Peyer's patch (tissue), 4 donors: ENCODE results near the gene PLEKHM3. TPM values are rescaled to one million over a fixed set of nuclear protein-coding genes. Genes with fewer than 3 reads are reported as not detected.
"Not testable (repeated sequence)": the region's sequence is repeated elsewhere in the genome, so short reads cannot be mapped to it uniquely, and the experiment has no call there.

Source experiments
- DNase-seq, 3 donors: peaks; one replicate each; pipeline ENCODE4 v3.0.0-alpha.2; 2017 to 2019
- H3K27ac ChIP-seq, 4 donors: fragments of 200-600 bp; sonication (generic); one replicate each; pipeline ENCODE4 v1.5.1; 2016 to 2019
- H3K27me3 ChIP-seq, 2 donors: fragments of 200-600 bp; sonication (generic); one replicate each; pipeline ENCODE4 v1.5.1; 2019
- H3K36me3 ChIP-seq, 3 donors: fragments of 200-600 bp; sonication (generic); one replicate each; pipeline ENCODE4 v1.5.1; 2016 to 2019
- H3K4me1 ChIP-seq, 4 donors: fragments of 200-600 bp; sonication (generic); one replicate each; pipeline ENCODE4 v1.5.1; 2016 to 2019
- H3K4me3 ChIP-seq, 4 donors: fragments of 200-600 bp; sonication (generic); 1 replicate in 3 of 4; 2 replicates in 1 of 4; pipeline ENCODE4 v1.5.1; 2016 to 2019; ENCODE audit warnings: mild to moderate bottlenecking in 1 of 4
- H3K9me3 ChIP-seq, 4 donors: fragments of 200-600 bp; sonication (generic); one replicate each; pipeline ENCODE4 v1.5.1; 2016 to 2019; ENCODE audit warnings: mild to moderate bottlenecking in 1 of 4
- CTCF ChIP-seq, 6 experiments: fragments of 450-650 bp in 4 of 6; fragments of 200-600 bp in 2 of 6; sonication (generic) in 1 of 6; IDR thresholded peaks; one replicate each; pipeline ENCODE4 v1.5.1; 2017 to 2019; ENCODE audit warnings: antibody characterized with exemption in 6 of 6, mild to moderate bottlenecking in 3 of 6, moderate library complexity in 1 of 6
- POLR2A ChIP-seq, 2 donors: fragments of 450-650 bp; IDR thresholded peaks; one replicate each; pipeline ENCODE4 v1.5.1; 2017; ENCODE audit warnings: antibody characterized with exemption in 2 of 2, mild to moderate bottlenecking in 2 of 2, moderate library complexity in 2 of 2
- total RNA-seq, 4 donors: library from RNA; depleted of rRNA; stranded (reverse); fragments of >200 nt; gene quantifications; one replicate each; pipeline ENCODE4 v1.1.0, GENCODE V29; 2016

Gene PLEKHM3
- total RNA-seq, 4 donors from 2014 or later, result 14.4 to 45.4 (median 22.7) TPM

GRCh38 chr2:207911856-207912255, 113.5 kb downstream of the PLEKHM3 start:
- no peaks in the 10 kb centered on the region for H3K9me3 ChIP-seq
- H3K27me3 ChIP-seq, result no peaks in the 10 kb centered on the region
- TF ChIP-seq POLR2A (IDR thresholded peaks at IDR 0.05) (no peak), CTCF (IDR thresholded peaks at IDR 0.05) (no peak)
- no peak for DNase-seq
- no peak overlapping the region for H3K27ac ChIP-seq
- H3K4me3 ChIP-seq, result no peak overlapping the region
- no peaks in the 10 kb centered on the region for H3K4me1 ChIP-seq
- no peaks in the 10 kb centered on the region for H3K36me3 ChIP-seq

- Histone ChIP-seq H3K27me3 (no peaks in the 10 kb centered on the region), H3K4me3 (no peak overlapping the region), H3K4me1 (no peaks in the 10 kb centered on the region), H3K36me3 (no peaks in the 10 kb centered on the region), H3K27ac (no peak overlapping the region), H3K9me3 (no peaks in the 10 kb centered on the region)
- no peak for TF ChIP-seq POLR2A (IDR thresholded peaks at IDR 0.05)
- no peak for TF ChIP-seq CTCF (IDR thresholded peaks at IDR 0.05)
- no peak for DNase-seq
Measured at GRCh38 chr2:207911215-207911614, 114.1 kb downstream of the PLEKHM3 start.

- H3K4me3 ChIP-seq, H3K4me1 ChIP-seq, DNase-seq, H3K27me3 ChIP-seq, H3K9me3 ChIP-seq, H3K27ac ChIP-seq, H3K36me3 ChIP-seq: not testable (repeated sequence)
Measured at GRCh38 chr2:207906495-207906894, 118.8 kb downstream of the PLEKHM3 start.

DNA sequence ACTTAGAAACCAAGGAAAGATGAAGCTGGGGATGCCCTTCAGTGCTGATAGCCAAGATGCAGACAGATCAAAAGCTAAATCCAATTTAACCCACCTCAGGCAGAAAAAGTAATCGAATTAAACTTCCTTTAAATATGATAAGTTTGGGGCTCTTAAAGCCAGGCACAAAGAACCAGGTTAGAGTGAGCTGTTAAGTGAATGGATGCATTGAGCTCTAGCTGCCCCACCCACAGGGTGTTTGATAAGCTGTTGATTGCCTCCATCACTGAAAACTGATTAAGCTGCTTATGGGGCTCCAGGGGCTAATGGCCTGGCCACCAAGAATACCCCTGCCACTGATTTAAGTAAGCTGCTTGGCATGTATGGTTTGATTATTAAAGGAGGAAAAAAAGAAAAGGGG, 119.8 kb downstream of the PLEKHM3 start:
- H3K27ac ChIP-seq, result no peak overlapping the region
- no peak overlapping the region for H3K4me3 ChIP-seq
- no peaks in the 10 kb centered on the region for H3K4me1 ChIP-seq
- no peaks in the 10 kb centered on the region for H3K9me3 ChIP-seq
- no peak for TF ChIP-seq CTCF (IDR thresholded peaks at IDR 0.05)
- TF ChIP-seq POLR2A (IDR thresholded peaks at IDR 0.05), result no peak
- no peaks in the 10 kb centered on the region for H3K27me3 ChIP-seq
- H3K36me3 ChIP-seq, result no peaks in the 10 kb centered on the region
- DNase-seq, result no peak

DNA sequence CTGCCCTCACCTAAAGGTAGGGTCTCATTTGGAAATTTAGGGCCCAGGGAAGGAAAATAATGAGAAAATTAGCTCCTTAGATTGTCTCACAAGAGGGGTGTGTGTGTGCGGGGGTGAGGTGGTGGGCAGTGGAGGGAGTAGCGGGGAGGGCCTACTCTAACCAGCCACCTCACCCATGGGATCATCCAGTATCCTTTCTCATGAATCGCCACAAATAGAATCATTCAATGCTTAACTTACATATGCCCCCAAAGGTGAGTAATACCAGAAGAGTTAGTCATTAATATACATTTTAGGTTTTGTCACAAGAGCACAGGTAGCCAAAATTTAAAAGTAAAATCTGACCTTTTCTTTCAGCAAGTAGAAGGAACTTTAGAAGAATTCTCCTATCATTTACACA, 122.1 kb downstream of the PLEKHM3 start:
- H3K27me3 ChIP-seq, result no peaks in the 10 kb centered on the region
- no peaks in the 10 kb centered on the region for H3K36me3 ChIP-seq
- DNase-seq, result no peak
- H3K9me3 ChIP-seq, result no peaks in the 10 kb centered on the region
- H3K27ac ChIP-seq, result no peak overlapping the region
- no peaks in the 10 kb centered on the region for H3K4me1 ChIP-seq
- no peak for TF ChIP-seq CTCF (IDR thresholded peaks at IDR 0.05)
- no peak for TF ChIP-seq POLR2A (IDR thresholded peaks at IDR 0.05)
- no peak overlapping the region for H3K4me3 ChIP-seq

GRCh38 chr2:207902821-207903220, 122.5 kb downstream of the PLEKHM3 start:
- Histone ChIP-seq H3K36me3 (no peaks in the 10 kb centered on the region), H3K27ac (no peak overlapping the region), H3K9me3 (no peaks in the 10 kb centered on the region), H3K4me3 (no peak overlapping the region), H3K4me1 (no peaks in the 10 kb centered on the region), H3K27me3 (no peaks in the 10 kb centered on the region)
- no peak for DNase-seq
- no peak for TF ChIP-seq POLR2A (IDR thresholded peaks at IDR 0.05)

- Histone ChIP-seq H3K36me3 (no peaks in the 10 kb centered on the region), H3K4me1 (no peaks in the 10 kb centered on the region), H3K4me3 (no peak overlapping the region), H3K9me3 (no peaks in the 10 kb centered on the region), H3K27ac (no peak overlapping the region), H3K27me3 (no peaks in the 10 kb centered on the region)
- DNase-seq, result no peak
- TF ChIP-seq POLR2A (IDR thresholded peaks at IDR 0.05), result no peak
- no peak for TF ChIP-seq CTCF (IDR thresholded peaks at IDR 0.05)
Measured at GRCh38 chr2:207901829-207902228, 123.5 kb downstream of the PLEKHM3 start.
